Lung (tissue), 12 donors: ENCODE data around the gene OGG1. TPM values are rescaled to one million over a fixed set of nuclear protein-coding genes. Genes with fewer than 3 reads are reported as not detected.

ENCODE experiments used
- ATAC-seq: fragments of 200-7000 bp; cut with Tn5 transposase; one replicate; pipeline ENCODE4 v1.9.1; 2020; ENCODE audit warnings: moderate number of reproducible peaks; ENCODE audit not compliant: insufficient read depth, low FRiP score
- DNase-seq, 3 donors: peaks; one replicate each; pipeline ENCODE4 v3.0.0-alpha.2; 2013 to 2017
- H3K27ac ChIP-seq, 2 donors: one replicate each; pipeline ENCODE4 v1.5.1; 2013; ENCODE audit warnings: mild to moderate bottlenecking in 2 of 2, moderate library complexity in 2 of 2, control low read depth in 1 of 2, inconsistent platforms in 1 of 2, low read depth in 1 of 2, low read length in 1 of 2
- H3K27me3 ChIP-seq, 3 donors: one replicate each; pipeline ENCODE4 v1.5.1; 2013; ENCODE audit warnings: low read length in 2 of 3; ENCODE audit not compliant: control insufficient read depth in 3 of 3, insufficient read depth in 3 of 3
- H3K36me3 ChIP-seq, 4 donors: one replicate each; pipeline ENCODE4 v1.5.1; 2013; ENCODE audit warnings: low read length in 4 of 4, mild to moderate bottlenecking in 1 of 4, moderate library complexity in 1 of 4; ENCODE audit not compliant: control insufficient read depth in 4 of 4, insufficient read depth in 4 of 4
- H3K4me1 ChIP-seq, 5 donors: one replicate each; pipeline ENCODE4 v1.5.1; 2013; ENCODE audit warnings: low read length in 5 of 5, mild to moderate bottlenecking in 2 of 5, moderate library complexity in 1 of 5; ENCODE audit not compliant: control insufficient read depth in 5 of 5, insufficient read depth in 5 of 5
- H3K4me3 ChIP-seq: one replicate; pipeline ENCODE4 v1.5.1; 2013; ENCODE audit warnings: mild to moderate bottlenecking, control low read depth, moderate library complexity
- H3K9ac ChIP-seq, 2 donors: one replicate each; pipeline ENCODE4 v1.5.1; 2013; ENCODE audit warnings: low read length in 2 of 2, control low read depth in 1 of 2; ENCODE audit not compliant: insufficient read depth in 1 of 2
- H3K9me3 ChIP-seq, 4 donors: one replicate each; pipeline ENCODE4 v1.5.1; 2013; ENCODE audit warnings: low read length in 3 of 4, mild to moderate bottlenecking in 1 of 4, moderate library complexity in 1 of 4; ENCODE audit not compliant: control insufficient read depth in 4 of 4, insufficient read depth in 3 of 4
- WGBS, 2 donors: extraction: QIAGEN DNeasy Blood & Tissue Kit; methylation state at CpG; one replicate each; pipeline ENCODE4 v1.1.7; 2013; 5-methylcytosine and 5-hydroxymethylcytosine counted together
- polyA plus RNA-seq, 2 donors: library from polyadenylated mRNA; stranded (reverse); fragments of 200-250 nt; gene quantifications; one replicate each; pipeline ENCODE4 v1.2.1, GENCODE V29; 2013
- total RNA-seq, 2 donors: library from RNA; depleted of rRNA in 1 of 2; stranded (reverse); fragments of >200 nt in 1 of 2; gene quantifications; one replicate each; pipeline ENCODE4 v1.2.1, GENCODE V29; 2014 to 2021
- TF ChIP-seq, protein P1 (sequence below): IDR thresholded peaks from 2 replicates; pipeline ENCODE4 v1.5.1; 2012; ENCODE audit warnings: mild to moderate bottlenecking; ENCODE audit errors: control extremely low read depth, extremely low read depth
- donor health status: control.
- donor health status: control.
- donor health status: Bipolar disorder and iron deficiency.
- donor health status: healthy.
- donor health status: DM: yes; HTN: yes; CAD: no.

OGG1 gene
- total and polyA plus RNA-seq, 4 donors: 13.2 to 31.2 (median 23.3) TPM

GRCh38 chr3:9721015-9721699 lies 28.6 kb upstream of the OGG1 start:
- TF ChIP-seq, protein P1, sequence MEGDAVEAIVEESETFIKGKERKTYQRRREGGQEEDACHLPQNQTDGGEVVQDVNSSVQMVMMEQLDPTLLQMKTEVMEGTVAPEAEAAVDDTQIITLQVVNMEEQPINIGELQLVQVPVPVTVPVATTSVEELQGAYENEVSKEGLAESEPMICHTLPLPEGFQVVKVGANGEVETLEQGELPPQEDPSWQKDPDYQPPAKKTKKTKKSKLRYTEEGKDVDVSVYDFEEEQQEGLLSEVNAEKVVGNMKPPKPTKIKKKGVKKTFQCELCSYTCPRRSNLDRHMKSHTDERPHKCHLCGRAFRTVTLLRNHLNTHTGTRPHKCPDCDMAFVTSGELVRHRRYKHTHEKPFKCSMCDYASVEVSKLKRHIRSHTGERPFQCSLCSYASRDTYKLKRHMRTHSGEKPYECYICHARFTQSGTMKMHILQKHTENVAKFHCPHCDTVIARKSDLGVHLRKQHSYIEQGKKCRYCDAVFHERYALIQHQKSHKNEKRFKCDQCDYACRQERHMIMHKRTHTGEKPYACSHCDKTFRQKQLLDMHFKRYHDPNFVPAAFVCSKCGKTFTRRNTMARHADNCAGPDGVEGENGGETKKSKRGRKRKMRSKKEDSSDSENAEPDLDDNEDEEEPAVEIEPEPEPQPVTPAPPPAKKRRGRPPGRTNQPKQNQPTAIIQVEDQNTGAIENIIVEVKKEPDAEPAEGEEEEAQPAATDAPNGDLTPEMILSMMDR: no peak
- Histone ChIP-seq H3K9ac (no peak overlapping the region), H3K36me3 (no peaks in the 10 kb centered on the region), H3K27me3 (no peaks in the 10 kb centered on the region), H3K4me3 (no peak overlapping the region), H3K4me1 (no peaks in the 10 kb centered on the region), H3K9me3 (no peaks in the 10 kb centered on the region), H3K27ac (no peak overlapping the region)
- DNase-seq (no peak), ATAC-seq (no peak)
- 52 to 61% methylated on average over 7 of the region's 7 CpGs for WGBS, 2 donors

- DNase-seq (no peak), ATAC-seq (no peak)
- Histone ChIP-seq H3K9me3 (no peaks in the 10 kb centered on the region), H3K4me1 (no peaks in the 10 kb centered on the region), H3K36me3 (no peaks in the 10 kb centered on the region), H3K27ac (no peak overlapping the region), H3K27me3 (no peaks in the 10 kb centered on the region), H3K4me3 (no peak overlapping the region), H3K9ac (no peak overlapping the region)
- TF ChIP-seq, protein P1: no peak
- WGBS, 2 donors: 71 to 79% methylated on average over 2 of the region's 2 CpGs
These were observed 28.1 kb upstream of the OGG1 start for GRCh38 chr3:9721700-9722060.

DNA sequence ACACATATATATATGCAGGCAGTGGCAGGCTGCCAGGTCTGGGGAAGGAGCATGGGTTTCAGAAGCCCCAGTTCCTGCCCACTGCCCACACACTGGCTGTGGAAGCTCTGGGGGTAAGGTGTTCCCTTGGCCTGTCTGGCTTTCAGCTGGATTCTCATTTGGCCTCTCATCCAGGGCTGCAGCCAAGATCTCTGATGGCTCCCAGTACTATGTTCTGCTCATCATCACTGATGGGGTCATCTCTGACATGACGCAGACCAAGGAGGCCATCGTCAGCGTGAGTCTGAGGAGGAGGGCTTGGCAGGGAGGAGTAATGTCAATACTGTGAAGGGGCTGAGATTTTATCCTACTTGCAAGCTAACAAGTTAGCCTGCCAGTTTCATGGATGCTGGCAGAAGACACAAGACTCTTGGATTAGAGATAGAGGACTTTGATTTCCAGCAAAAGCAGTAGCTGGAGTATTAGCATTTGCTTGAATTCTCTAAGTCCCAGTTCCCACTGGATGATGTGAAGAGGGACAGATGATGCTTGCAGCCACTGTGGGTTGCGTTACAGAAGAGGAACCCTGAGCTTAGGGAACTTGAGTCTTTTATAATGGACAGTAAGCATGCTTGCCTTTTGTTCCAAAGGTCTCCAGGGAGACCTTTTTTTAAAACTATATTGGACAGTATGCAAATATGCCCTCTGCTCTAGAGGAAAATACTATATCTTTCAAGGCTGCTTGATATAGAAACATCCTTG lies 23.8 kb upstream of the OGG1 start:
- DNase-seq: no peak
- H3K9me3 ChIP-seq: no peaks in the 10 kb centered on the region
- H3K4me1 ChIP-seq: peaks cover 0 to 5% (median 0%) of the 10 kb centered on the region in 5 donors
- H3K27ac ChIP-seq: no peak overlapping the region
- no peak overlapping the region for H3K4me3 ChIP-seq
- TF ChIP-seq, protein P1: no peak
- H3K36me3 ChIP-seq: no peaks in the 10 kb centered on the region
- WGBS, 2 donors: 91 to 93% methylated on average over 4 of the region's 4 CpGs
- no peaks in the 10 kb centered on the region for H3K27me3 ChIP-seq
- no peak for ATAC-seq
- H3K9ac ChIP-seq: no peak overlapping the region
